SJSA1 (cell line): ENCODE data around the gene VRK3. TPM values are rescaled to one million over a fixed set of nuclear protein-coding genes. Genes with fewer than 3 reads are reported as not detected.
"Not testable (repeated sequence)": the region's sequence is repeated elsewhere in the genome, so short reads cannot be mapped to it uniquely, and the experiment has no call there.

Experiments used
- DNase-seq, 2 experiments: peaks; one replicate each; pipeline ENCODE4 v3.0.0-alpha.2; 2015 to 2020; ENCODE audit warnings: low spot score in 2 of 2, low read depth in 1 of 2
- H3K27ac ChIP-seq: fragments of 250-450 bp; sonication (Bioruptor Pico); 2 replicates; pipeline ENCODE4 v1.5.1; 2020; ENCODE audit warnings: mild to moderate bottlenecking, moderate library complexity
- H3K27me3 ChIP-seq: fragments of 250-450 bp; sonication (Bioruptor Pico); replicated peaks from 2 replicates; pipeline ENCODE4 v1.5.1; 2020; ENCODE audit warnings: mild to moderate bottlenecking, moderate library complexity
- H3K36me3 ChIP-seq: fragments of 250-450 bp; sonication (Bioruptor Pico); 2 replicates; pipeline ENCODE4 v1.5.1; 2020; ENCODE audit warnings: mild to moderate bottlenecking
- H3K4me1 ChIP-seq: fragments of 250-450 bp; sonication (Bioruptor Pico); replicated peaks from 2 replicates; pipeline ENCODE4 v1.6.1; 2021; ENCODE audit warnings: mild to moderate bottlenecking
- H3K4me3 ChIP-seq: fragments of 250-450 bp; sonication (Bioruptor Pico); 2 replicates; pipeline ENCODE4 v1.5.1; 2020; ENCODE audit warnings: mild to moderate bottlenecking
- H3K9me3 ChIP-seq: fragments of 250-450 bp; sonication (Bioruptor Pico); replicated peaks from 2 replicates; pipeline ENCODE4 v1.5.1; 2020; ENCODE audit warnings: mild to moderate bottlenecking
- total RNA-seq: library from RNA; depleted of rRNA; stranded (reverse); fragments of >200 nt; shearing (Covaris generic); gene quantifications from 2 replicates; pipeline ENCODE4 v1.2.3, GENCODE V29; 2014; rRNA removed

Gene VRK3, protein sequence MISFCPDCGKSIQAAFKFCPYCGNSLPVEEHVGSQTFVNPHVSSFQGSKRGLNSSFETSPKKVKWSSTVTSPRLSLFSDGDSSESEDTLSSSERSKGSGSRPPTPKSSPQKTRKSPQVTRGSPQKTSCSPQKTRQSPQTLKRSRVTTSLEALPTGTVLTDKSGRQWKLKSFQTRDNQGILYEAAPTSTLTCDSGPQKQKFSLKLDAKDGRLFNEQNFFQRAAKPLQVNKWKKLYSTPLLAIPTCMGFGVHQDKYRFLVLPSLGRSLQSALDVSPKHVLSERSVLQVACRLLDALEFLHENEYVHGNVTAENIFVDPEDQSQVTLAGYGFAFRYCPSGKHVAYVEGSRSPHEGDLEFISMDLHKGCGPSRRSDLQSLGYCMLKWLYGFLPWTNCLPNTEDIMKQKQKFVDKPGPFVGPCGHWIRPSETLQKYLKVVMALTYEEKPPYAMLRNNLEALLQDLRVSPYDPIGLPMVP
- 13.9 and 33.2 TPM in 2 replicates for total RNA-seq

DNA sequence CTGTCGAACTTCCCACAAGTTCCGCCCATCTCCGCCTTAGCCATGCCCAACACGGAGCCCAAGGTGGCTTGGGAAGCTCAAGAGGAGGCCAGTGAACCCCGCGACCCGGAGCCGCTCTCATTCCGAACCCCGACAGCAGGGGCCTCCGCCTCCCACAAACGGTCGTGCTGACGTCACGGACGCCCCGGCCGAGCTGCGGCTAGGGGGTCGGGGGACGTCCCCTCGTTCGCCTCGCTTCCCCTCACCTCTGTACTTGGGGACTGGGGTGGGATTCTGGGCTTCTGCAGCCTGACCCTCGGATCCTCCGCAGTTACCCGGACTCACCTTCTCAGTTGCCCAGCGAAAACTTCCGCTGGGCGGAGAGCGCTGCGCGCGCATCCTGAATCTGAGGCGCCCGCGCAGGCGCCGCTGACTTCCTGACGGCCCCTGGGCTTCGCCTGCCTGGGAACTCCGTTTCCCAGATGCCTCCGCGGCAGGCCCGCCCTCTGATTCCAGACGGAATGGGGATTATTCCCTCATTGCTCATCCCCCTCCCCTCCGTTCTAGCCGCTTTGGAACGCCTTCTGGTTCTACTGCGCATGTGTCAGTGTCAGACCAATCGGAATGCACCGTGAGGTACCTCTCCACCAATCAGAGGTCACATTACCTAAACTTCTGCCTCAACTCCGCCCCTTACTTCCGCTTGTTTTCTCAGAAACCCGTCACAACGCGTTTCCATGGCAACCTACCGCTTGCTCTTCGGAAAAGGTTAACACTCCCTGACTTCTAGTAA lies at the start of gene VRK3:
VRK3 (minus strand) TSS at position 351 of the 772 bp plus-strand sequence. CDS start 9,210 bp downstream, outside the sequence.
- H3K36me3 ChIP-seq: peaks cover 11% of the 10 kb centered on the region
- peak within 1 kb of the TSS; percentile 74 for H3K4me3 ChIP-seq
- peak within 1 kb of the TSS; percentile 87 for H3K27ac ChIP-seq
- H3K27me3 ChIP-seq: no peaks in the 10 kb centered on the region
- H3K9me3 ChIP-seq: no peaks in the 10 kb centered on the region
- peak; percentile 99 to 100 for DNase-seq
- H3K4me1 ChIP-seq: peaks cover 15% of the 10 kb centered on the region

DNA sequence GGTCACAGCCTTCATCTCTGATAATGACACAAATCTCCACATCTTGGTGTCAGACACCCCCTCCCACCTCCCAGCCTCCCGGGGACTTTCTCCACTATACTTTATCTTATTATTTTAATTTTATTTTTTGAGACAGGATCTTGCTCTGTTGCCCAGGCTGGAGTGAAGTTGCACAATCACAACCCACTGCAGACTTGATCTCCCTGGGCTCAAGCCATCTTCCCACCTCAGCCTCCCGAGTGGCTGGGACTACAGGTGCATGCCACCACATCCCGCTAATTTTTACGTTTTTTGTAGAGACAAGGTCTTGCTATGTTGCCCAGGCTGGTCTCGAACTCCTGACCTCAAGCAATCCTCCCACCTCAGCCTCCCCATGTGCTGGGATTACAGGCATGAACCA lies 43.2 kb upstream of the VRK3 start:
- H3K36me3 ChIP-seq, H3K27ac ChIP-seq, H3K4me3 ChIP-seq, H3K4me1 ChIP-seq, H3K27me3 ChIP-seq, H3K9me3 ChIP-seq, DNase-seq: not testable (repeated sequence)

GRCh38 chr19:50067575-50067974 lies 42.4 kb upstream of the VRK3 start:
- no peaks in the 10 kb centered on the region for H3K4me1 ChIP-seq
- H3K36me3 ChIP-seq: no peaks in the 10 kb centered on the region
- no peak overlapping the region for H3K27ac ChIP-seq
- DNase-seq: no peak
- H3K9me3 ChIP-seq: no peaks in the 10 kb centered on the region
- H3K27me3 ChIP-seq: no peaks in the 10 kb centered on the region
- H3K4me3 ChIP-seq: no peak overlapping the region

DNA sequence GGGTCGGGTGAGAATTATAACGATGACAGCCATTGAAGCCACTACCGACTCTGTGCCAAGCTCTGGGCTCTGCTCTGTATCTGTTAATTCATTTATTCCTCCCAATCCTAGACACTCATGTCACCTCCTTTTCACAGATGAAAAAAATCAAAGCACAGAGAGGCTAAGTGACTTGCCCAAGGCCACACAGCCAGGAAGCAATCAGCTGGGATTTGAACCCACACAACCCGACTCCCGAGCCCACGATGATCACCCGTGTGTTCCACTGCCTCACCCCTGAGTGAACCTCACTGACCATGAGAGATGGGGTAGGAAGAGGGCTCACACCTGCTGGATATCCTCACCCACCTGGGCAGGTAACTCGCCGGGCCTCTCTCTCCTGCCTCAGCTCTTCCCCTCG lies 40.8 kb upstream of the VRK3 start:
- no peaks in the 10 kb centered on the region for H3K9me3 ChIP-seq
- no peaks in the 10 kb centered on the region for H3K4me1 ChIP-seq
- DNase-seq: no peak
- no peaks in the 10 kb centered on the region for H3K36me3 ChIP-seq
- H3K4me3 ChIP-seq: no peak overlapping the region
- no peak overlapping the region for H3K27ac ChIP-seq
- no peaks in the 10 kb centered on the region for H3K27me3 ChIP-seq

- H3K27ac ChIP-seq: no peak overlapping the region
- H3K4me1 ChIP-seq: no peaks in the 10 kb centered on the region
- no peak overlapping the region for H3K4me3 ChIP-seq
- H3K9me3 ChIP-seq: peaks cover 21% of the 10 kb centered on the region
- no peaks in the 10 kb centered on the region for H3K27me3 ChIP-seq
- DNase-seq: no peak
- H3K36me3 ChIP-seq: no peaks in the 10 kb centered on the region
Observed at GRCh38 chr19:50061650-50062049, 36.5 kb upstream of the VRK3 start.

DNA sequence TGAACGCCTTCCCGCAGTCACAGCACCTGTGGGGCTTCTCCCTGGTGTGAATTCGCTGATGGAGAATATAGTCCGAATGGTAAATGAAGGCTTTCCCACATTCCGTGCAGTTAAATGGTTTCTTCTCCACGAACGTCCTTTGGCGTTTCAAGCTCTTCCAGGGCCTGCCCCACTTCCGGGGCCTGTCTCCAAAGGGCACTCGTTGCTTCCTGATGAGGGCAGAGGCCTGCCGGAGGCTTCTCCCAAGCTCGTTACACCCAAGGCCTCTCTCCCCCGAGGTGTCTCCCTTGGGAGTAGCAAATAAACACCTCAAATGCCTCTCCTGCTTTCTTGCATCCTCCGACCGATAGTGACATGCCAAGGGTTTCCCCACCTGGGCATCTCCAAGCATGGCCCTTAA lies 34.9 kb upstream of the VRK3 start:
- Histone ChIP-seq H3K27me3 (no peaks in the 10 kb centered on the region), H3K4me1 (no peaks in the 10 kb centered on the region), H3K27ac (no peak overlapping the region), H3K9me3 (peaks cover 21% of the 10 kb centered on the region), H3K36me3 (no peaks in the 10 kb centered on the region), H3K4me3 (no peak overlapping the region)
- DNase-seq: no peak

- H3K36me3 ChIP-seq: no peaks in the 10 kb centered on the region
- no peak overlapping the region for H3K27ac ChIP-seq
- H3K9me3 ChIP-seq: peaks cover 21% of the 10 kb centered on the region
- DNase-seq: no peak
- H3K27me3 ChIP-seq: no peaks in the 10 kb centered on the region
- H3K4me1 ChIP-seq: no peaks in the 10 kb centered on the region
- H3K4me3 ChIP-seq: no peak overlapping the region
Observed at GRCh38 chr19:50059045-50059444, 33.9 kb upstream of the VRK3 start.

GRCh38 chr19:50058425-50058824 lies 33.3 kb upstream of the VRK3 start:
- peaks cover 21% of the 10 kb centered on the region for H3K9me3 ChIP-seq
- no peak overlapping the region for H3K4me3 ChIP-seq
- H3K27me3 ChIP-seq: no peaks in the 10 kb centered on the region
- H3K36me3 ChIP-seq: no peaks in the 10 kb centered on the region
- H3K4me1 ChIP-seq: no peaks in the 10 kb centered on the region
- H3K27ac ChIP-seq: no peak overlapping the region
- no peak for DNase-seq

DNA sequence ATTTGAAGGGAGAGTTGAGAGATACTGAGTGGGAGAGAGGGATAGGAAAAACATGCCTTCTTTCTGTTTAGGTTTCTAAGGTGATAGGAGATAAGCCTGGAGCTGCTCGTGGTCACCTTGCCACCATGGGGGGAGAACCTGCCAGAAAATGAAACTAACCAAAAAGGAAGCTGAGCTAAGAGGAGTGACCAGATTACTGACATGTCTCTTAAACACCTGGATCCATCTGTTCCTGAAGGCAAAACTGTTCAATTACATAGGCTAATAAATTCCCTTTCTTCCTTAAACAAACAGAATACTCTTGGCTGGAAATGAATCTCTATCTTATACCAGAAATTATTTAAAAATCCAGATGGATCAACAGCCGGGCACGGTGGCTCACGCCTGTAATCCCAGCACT lies 27.9 kb upstream of the VRK3 start:
- peaks cover 7% of the 10 kb centered on the region for H3K36me3 ChIP-seq
- H3K4me3 ChIP-seq: no peak overlapping the region
- no peak overlapping the region for H3K27ac ChIP-seq
- no peak for DNase-seq
- H3K4me1 ChIP-seq: 0 out of 2 replicates have a peak, but pooled peaks cover 6% of the 10 kb centered on the region
- no peaks in the 10 kb centered on the region for H3K27me3 ChIP-seq
- H3K9me3 ChIP-seq: peaks cover 10% of the 10 kb centered on the region

DNA sequence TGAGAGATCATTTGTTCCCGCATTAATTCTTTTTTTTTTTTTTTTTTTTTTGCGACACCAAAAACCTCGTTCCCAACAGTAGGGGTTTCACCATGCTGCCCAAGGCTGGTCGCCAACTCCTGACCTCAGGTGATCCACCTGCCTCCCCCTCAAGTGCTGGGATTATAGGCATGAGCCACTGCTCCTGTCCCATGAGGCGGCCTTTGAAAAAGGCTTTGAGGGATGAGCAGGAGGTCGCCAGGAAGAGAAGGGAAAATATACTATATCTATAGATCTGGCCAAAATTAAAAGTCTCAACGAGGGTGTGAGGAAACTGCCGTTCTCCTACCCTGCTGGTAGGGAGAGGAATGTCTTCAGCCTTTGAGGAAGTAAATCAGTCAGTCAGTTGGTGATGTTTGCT lies 26.8 kb upstream of the VRK3 start:
- Histone ChIP-seq H3K36me3 (peaks cover 19% of the 10 kb centered on the region), H3K27ac (no peak overlapping the region), H3K4me1 (0 out of 2 replicates have a peak, but pooled peaks cover 6% of the 10 kb centered on the region), H3K4me3 (no peak overlapping the region), H3K9me3 (peaks cover 19% of the 10 kb centered on the region), H3K27me3 (no peaks in the 10 kb centered on the region)
- DNase-seq: no peak

- H3K4me1 ChIP-seq, DNase-seq, H3K27me3 ChIP-seq, H3K27ac ChIP-seq: not testable (repeated sequence)
- Histone ChIP-seq H3K9me3 (peaks cover 25% of the 10 kb centered on the region), H3K4me3 (peak overlapping the region; percentile 29), H3K36me3 (peaks cover 25% of the 10 kb centered on the region)
Observed at GRCh38 chr19:50051228-50051895, 26.2 kb upstream of the VRK3 start.

GRCh38 chr19:50050406-50051227 lies 25.4 kb upstream of the VRK3 start:
- peak; percentile 47 to 60 for DNase-seq
- Histone ChIP-seq H3K27me3 (no peaks in the 10 kb centered on the region), H3K36me3 (peaks cover 32% of the 10 kb centered on the region), H3K9me3 (peaks cover 32% of the 10 kb centered on the region), H3K27ac (no peak overlapping the region), H3K4me3 (peak overlapping the region; percentile 29), H3K4me1 (0 out of 2 replicates have a peak, but pooled peaks cover 6% of the 10 kb centered on the region)

GRCh38 chr19:50047671-50048070 lies 22.5 kb upstream of the VRK3 start:
- Histone ChIP-seq H3K4me3 (no peak overlapping the region), H3K36me3 (peaks cover 60% of the 10 kb centered on the region), H3K9me3 (peaks cover 52% of the 10 kb centered on the region), H3K4me1 (0 out of 2 replicates have a peak, but pooled peaks cover 6% of the 10 kb centered on the region), H3K27me3 (no peaks in the 10 kb centered on the region), H3K27ac (no peak overlapping the region)
- no peak for DNase-seq
